BLaER1 (cell line): Measurements from ENCODE around the gene SORCS1.
A peak's percentile ranks its signal among the peaks of the same experiment; 100 is the strongest.

Source experiments
- H3K27ac ChIP-seq: shearing (Covaris generic); formaldehyde crosslinking; 2 replicates; pipeline ENCODE4 v1.8.1; 2022
- H3K27me3 ChIP-seq: shearing (Covaris generic); formaldehyde crosslinking; 2 replicates; pipeline ENCODE4 v1.8.1; 2022
- H3K36me3 ChIP-seq: shearing (Covaris generic); formaldehyde crosslinking; 2 replicates; pipeline ENCODE4 v1.8.1; 2022
- H3K4me1 ChIP-seq: shearing (Covaris generic); formaldehyde crosslinking; 2 replicates; pipeline ENCODE4 v1.8.1; 2022
- H3K4me2 ChIP-seq: shearing (Covaris generic); formaldehyde crosslinking; 2 replicates; pipeline ENCODE4 v1.8.1; 2022
- H3K4me3 ChIP-seq: shearing (Covaris generic); formaldehyde crosslinking; 2 replicates; pipeline ENCODE4 v1.8.1; 2022
- H3K9ac ChIP-seq: shearing (Covaris generic); formaldehyde crosslinking; 2 replicates; pipeline ENCODE4 v1.8.1; 2022
- H3K9me3 ChIP-seq: shearing (Covaris generic); formaldehyde crosslinking; 2 replicates; pipeline ENCODE4 v1.8.1; 2022
- H4K20me1 ChIP-seq: shearing (Covaris generic); formaldehyde crosslinking; 2 replicates; pipeline ENCODE4 v1.8.1; 2022
- Cebpa-rat ChIP-seq: shearing (Covaris generic); IDR thresholded peaks from 2 replicates; pipeline ENCODE4 v1.8.1; 2022

The SORCS1 gene

GRCh38 chr10:106913348-106913747 lies 251.2 kb downstream of the SORCS1 start:
- Histone ChIP-seq H3K9me3 (0 out of 2 replicates have a peak, but pooled peaks cover 4% of the 10 kb centered on the region), H3K27me3 (no peaks in the 10 kb centered on the region), H3K36me3 (no peaks in the 10 kb centered on the region), H3K9ac (no peak overlapping the region), H3K27ac (no peak overlapping the region), H3K4me1 (peaks cover 17% of the 10 kb centered on the region), H3K4me3 (no peak overlapping the region), H3K4me2 (no peak overlapping the region), H4K20me1 (no peaks in the 10 kb centered on the region)
- no peak for TF ChIP-seq Cebpa-rat

GRCh38 chr10:106911096-106911495 lies 253.4 kb downstream of the SORCS1 start:
- Histone ChIP-seq H3K27me3 (no peaks in the 10 kb centered on the region), H3K36me3 (no peaks in the 10 kb centered on the region), H3K4me1 (no peaks in the 10 kb centered on the region), H3K4me2 (no peak overlapping the region), H3K9me3 (0 out of 2 replicates have a peak, but pooled peaks cover 4% of the 10 kb centered on the region), H3K4me3 (no peak overlapping the region), H3K27ac (no peak overlapping the region), H3K9ac (no peak overlapping the region), H4K20me1 (no peaks in the 10 kb centered on the region)
- no peak for TF ChIP-seq Cebpa-rat

GRCh38 chr10:106910666-106911065 lies 253.8 kb downstream of the SORCS1 start:
- Histone ChIP-seq H3K4me1 (no peaks in the 10 kb centered on the region), H3K9me3 (0 out of 2 replicates have a peak, but pooled peaks cover 4% of the 10 kb centered on the region), H3K4me3 (no peak overlapping the region), H3K4me2 (no peak overlapping the region), H3K9ac (no peak overlapping the region), H4K20me1 (no peaks in the 10 kb centered on the region), H3K36me3 (no peaks in the 10 kb centered on the region), H3K27me3 (no peaks in the 10 kb centered on the region), H3K27ac (no peak overlapping the region)
- no peak for TF ChIP-seq Cebpa-rat

DNA sequence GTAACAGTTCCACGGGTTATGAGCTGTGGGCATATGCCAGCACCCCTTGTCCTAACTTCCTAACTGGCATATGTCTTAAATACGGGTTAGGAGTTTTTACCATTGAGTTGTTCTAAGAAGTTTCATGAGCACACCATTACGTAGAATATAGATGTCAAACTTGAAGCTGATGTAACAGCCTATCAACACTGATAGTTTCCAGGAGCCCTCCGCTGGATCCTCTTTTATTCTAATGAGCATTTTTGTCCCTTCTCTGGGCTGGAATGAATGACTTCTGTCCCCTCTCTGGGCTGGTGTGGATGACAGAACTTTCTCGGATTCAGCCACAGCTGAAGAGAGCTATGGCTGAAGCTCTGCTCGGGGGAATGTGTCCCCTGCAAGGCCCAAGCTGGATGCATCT lies 256.3 kb downstream of the SORCS1 start:
- Histone ChIP-seq H3K4me3 (no peak overlapping the region), H3K9me3 (0 out of 2 replicates have a peak, but pooled peaks cover 4% of the 10 kb centered on the region), H3K27me3 (no peaks in the 10 kb centered on the region), H3K4me2 (no peak overlapping the region), H3K4me1 (no peaks in the 10 kb centered on the region), H3K27ac (no peak overlapping the region), H4K20me1 (no peaks in the 10 kb centered on the region), H3K9ac (no peak overlapping the region), H3K36me3 (no peaks in the 10 kb centered on the region)
- no peak for TF ChIP-seq Cebpa-rat

- H3K9me3 ChIP-seq, result no peaks in the 10 kb centered on the region
- no peak overlapping the region for H3K4me2 ChIP-seq
- no peak for TF ChIP-seq Cebpa-rat
- no peaks in the 10 kb centered on the region for H4K20me1 ChIP-seq
- H3K27ac ChIP-seq, result no peak overlapping the region
- H3K36me3 ChIP-seq, result no peaks in the 10 kb centered on the region
- no peak overlapping the region for H3K4me3 ChIP-seq
- H3K9ac ChIP-seq, result no peak overlapping the region
- H3K4me1 ChIP-seq, result peaks cover 15% of the 10 kb centered on the region
- no peaks in the 10 kb centered on the region for H3K27me3 ChIP-seq
Observed at GRCh38 chr10:106904209-106904608, 260.3 kb downstream of the SORCS1 start.

DNA sequence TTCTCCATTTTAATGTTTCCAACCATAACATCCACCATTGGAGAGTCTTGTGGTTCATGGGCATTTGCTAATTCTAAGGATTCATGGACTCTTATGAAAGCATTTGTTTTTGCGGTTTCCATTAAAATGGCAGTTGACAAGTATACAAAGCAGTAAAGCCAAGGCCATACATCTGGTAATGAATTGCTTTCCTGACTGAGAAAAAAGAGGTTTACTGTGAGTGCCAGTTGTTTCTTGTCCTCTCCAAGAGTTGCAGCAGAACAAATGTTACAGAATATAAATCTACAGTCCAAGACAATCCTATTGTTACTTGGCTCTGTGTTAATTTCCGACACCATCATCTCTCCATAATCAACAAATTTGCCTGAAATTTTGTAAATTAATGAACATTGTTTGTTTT lies 261.3 kb downstream of the SORCS1 start:
- H3K9me3 ChIP-seq, result no peaks in the 10 kb centered on the region
- no peaks in the 10 kb centered on the region for H3K27me3 ChIP-seq
- H4K20me1 ChIP-seq, result no peaks in the 10 kb centered on the region
- H3K4me1 ChIP-seq, result peaks cover 18% of the 10 kb centered on the region
- H3K4me2 ChIP-seq, result no peak overlapping the region
- no peak overlapping the region for H3K27ac ChIP-seq
- no peak overlapping the region for H3K9ac ChIP-seq
- no peak overlapping the region for H3K4me3 ChIP-seq
- TF ChIP-seq Cebpa-rat, result no peak
- H3K36me3 ChIP-seq, result no peaks in the 10 kb centered on the region

- Histone ChIP-seq H4K20me1 (no peaks in the 10 kb centered on the region), H3K27me3 (no peaks in the 10 kb centered on the region), H3K4me3 (no peak overlapping the region), H3K9me3 (no peaks in the 10 kb centered on the region), H3K36me3 (no peaks in the 10 kb centered on the region), H3K4me2 (peak overlapping the region; percentile 42), H3K4me1 (peaks cover 18% of the 10 kb centered on the region), H3K9ac (no peak overlapping the region), H3K27ac (no peak overlapping the region)
- no peak for TF ChIP-seq Cebpa-rat
Observed at GRCh38 chr10:106900016-106900652, 264.4 kb downstream of the SORCS1 start.

GRCh38 chr10:106898446-106898845 lies 266.1 kb downstream of the SORCS1 start:
- Histone ChIP-seq H3K4me2 (no peak overlapping the region), H3K4me1 (peaks cover 18% of the 10 kb centered on the region), H3K27me3 (no peaks in the 10 kb centered on the region), H3K27ac (no peak overlapping the region), H4K20me1 (no peaks in the 10 kb centered on the region), H3K9ac (no peak overlapping the region), H3K9me3 (no peaks in the 10 kb centered on the region), H3K36me3 (no peaks in the 10 kb centered on the region), H3K4me3 (no peak overlapping the region)
- no peak for TF ChIP-seq Cebpa-rat

- H3K4me2 ChIP-seq, result no peak overlapping the region
- no peak for TF ChIP-seq Cebpa-rat
Observed at GRCh38 chr10:106897719-106898118, 266.8 kb downstream of the SORCS1 start.

DNA sequence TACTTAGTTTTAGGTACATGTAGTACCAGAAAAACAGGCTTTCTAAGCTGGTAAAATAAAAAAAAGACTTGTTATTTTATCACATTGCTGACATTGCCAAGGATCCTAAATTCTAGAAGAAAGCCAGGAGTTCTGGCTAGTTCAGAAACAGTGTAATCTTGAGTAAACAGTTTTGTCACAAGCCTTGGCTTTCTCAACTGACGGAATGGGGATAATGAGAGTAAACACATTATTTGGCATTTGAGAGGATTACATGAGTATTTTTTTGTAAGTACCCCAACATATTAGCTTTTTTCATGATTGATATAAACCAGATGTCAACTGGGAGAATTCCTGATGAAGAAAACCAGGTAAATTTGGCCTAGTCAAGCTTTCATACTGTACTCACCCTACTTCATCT lies 269.8 kb downstream of the SORCS1 start:
- no peak for TF ChIP-seq Cebpa-rat
- Histone ChIP-seq H4K20me1 (no peaks in the 10 kb centered on the region), H3K4me2 (no peak overlapping the region), H3K4me1 (peaks cover 7% of the 10 kb centered on the region), H3K9me3 (no peaks in the 10 kb centered on the region), H3K9ac (no peak overlapping the region), H3K4me3 (no peak overlapping the region), H3K27me3 (no peaks in the 10 kb centered on the region), H3K36me3 (no peaks in the 10 kb centered on the region), H3K27ac (no peak overlapping the region)

More at GRCh38 chr10:106897719-106898118, 266.8 kb downstream of the SORCS1 start:
- Histone ChIP-seq H3K4me3 (no peak overlapping the region), H4K20me1 (no peaks in the 10 kb centered on the region), H3K9me3 (no peaks in the 10 kb centered on the region), H3K9ac (no peak overlapping the region), H3K27me3 (no peaks in the 10 kb centered on the region), H3K36me3 (no peaks in the 10 kb centered on the region), H3K4me1 (peaks cover 18% of the 10 kb centered on the region), H3K27ac (no peak overlapping the region)

GRCh38 chr10:106877574-106877973 lies 286.9 kb downstream of the SORCS1 start:
- H3K4me3 ChIP-seq, result no peak overlapping the region

More at GRCh38 chr10:106877574-106877973, 286.9 kb downstream of the SORCS1 start:
- no peaks in the 10 kb centered on the region for H3K27me3 ChIP-seq
- no peaks in the 10 kb centered on the region for H3K4me1 ChIP-seq
- no peaks in the 10 kb centered on the region for H3K36me3 ChIP-seq
- no peak overlapping the region for H3K4me2 ChIP-seq
- H3K9ac ChIP-seq, result no peak overlapping the region
- TF ChIP-seq Cebpa-rat, result no peak
- no peak overlapping the region for H3K27ac ChIP-seq
- H4K20me1 ChIP-seq, result no peaks in the 10 kb centered on the region
- H3K9me3 ChIP-seq, result no peaks in the 10 kb centered on the region
